ENCODE measurements around the gene KRTAP12-3.
"Not testable (repeated sequence)": the region's sequence is repeated elsewhere in the genome, so short reads cannot be mapped to it uniquely, and the experiment has no call there.

DNA sequence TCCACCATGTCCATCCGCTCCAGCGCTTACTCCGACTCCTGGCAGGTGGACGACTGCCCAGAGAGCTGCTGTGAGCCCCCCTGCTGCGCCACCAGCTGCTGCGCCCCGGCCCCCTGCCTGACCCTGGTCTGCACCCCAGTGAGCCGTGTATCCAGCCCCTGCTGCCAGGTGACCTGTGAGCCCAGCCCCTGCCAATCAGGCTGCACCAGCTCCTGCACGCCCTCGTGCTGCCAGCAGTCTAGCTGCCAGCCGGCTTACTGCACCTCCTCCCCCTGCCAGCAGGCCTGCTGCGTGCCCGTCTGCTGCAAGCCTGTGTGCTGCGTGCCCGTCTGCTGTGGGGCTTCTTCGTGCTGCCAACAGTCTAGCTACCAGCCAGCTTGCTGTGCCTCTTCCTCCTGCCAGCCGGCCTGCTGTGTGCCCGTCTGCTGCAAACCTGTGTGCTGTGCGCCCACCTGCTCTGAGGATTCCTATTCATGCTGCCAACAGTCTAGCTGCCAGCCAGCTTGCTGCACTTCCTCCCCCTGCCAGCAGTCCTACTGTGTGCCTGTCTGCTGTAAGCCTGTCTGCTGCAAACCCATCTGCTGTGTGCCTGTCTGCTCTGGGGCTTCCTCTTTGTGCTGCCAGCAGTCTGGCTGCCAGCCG is 30.4 kb upstream of the KRTAP12-3 start:
- TF ChIP-seq, protein P1, sequence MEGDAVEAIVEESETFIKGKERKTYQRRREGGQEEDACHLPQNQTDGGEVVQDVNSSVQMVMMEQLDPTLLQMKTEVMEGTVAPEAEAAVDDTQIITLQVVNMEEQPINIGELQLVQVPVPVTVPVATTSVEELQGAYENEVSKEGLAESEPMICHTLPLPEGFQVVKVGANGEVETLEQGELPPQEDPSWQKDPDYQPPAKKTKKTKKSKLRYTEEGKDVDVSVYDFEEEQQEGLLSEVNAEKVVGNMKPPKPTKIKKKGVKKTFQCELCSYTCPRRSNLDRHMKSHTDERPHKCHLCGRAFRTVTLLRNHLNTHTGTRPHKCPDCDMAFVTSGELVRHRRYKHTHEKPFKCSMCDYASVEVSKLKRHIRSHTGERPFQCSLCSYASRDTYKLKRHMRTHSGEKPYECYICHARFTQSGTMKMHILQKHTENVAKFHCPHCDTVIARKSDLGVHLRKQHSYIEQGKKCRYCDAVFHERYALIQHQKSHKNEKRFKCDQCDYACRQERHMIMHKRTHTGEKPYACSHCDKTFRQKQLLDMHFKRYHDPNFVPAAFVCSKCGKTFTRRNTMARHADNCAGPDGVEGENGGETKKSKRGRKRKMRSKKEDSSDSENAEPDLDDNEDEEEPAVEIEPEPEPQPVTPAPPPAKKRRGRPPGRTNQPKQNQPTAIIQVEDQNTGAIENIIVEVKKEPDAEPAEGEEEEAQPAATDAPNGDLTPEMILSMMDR (IDR thresholded peaks at IDR 0.05) = not testable (repeated sequence)
- not testable (repeated sequence) for TF ChIP-seq EZH2 (IDR thresholded peaks at IDR 0.05; ENCODE audit: borderline replicate concordance, insufficient read depth, low read depth, low read length, poor library complexity, severe bottlenecking)
